Activated CD4-positive, alpha-beta memory T cell treated with anti-CD3 and anti-CD28 coated beads, Interleukin-2, amount 10 ng/mL, durations not matched to agents 7 days and 5 days (primary cell): Measurements from ENCODE around the gene TRPV6. TPM values are rescaled to one million over a fixed set of nuclear protein-coding genes. Genes with fewer than 3 reads are reported as not detected.

Source experiments
- CTCF ChIA-PET: fragments of 350-600 bp; sonication (Branson Sonifier 250); formaldehyde crosslinking; loops from one replicate; lab custom pipeline; 2021; ENCODE audit warnings: antibody characterized with exemption, inconsistent platforms; lab: Charles Lee
- POLR2A ChIA-PET: fragments of 350-600 bp; sonication (Branson Sonifier 250); formaldehyde crosslinking; loops from one replicate; lab custom pipeline; 2021; ENCODE audit warnings: antibody characterized with exemption; lab: Charles Lee
- DNase-seq: peaks from one replicate; pipeline ENCODE4 v3.0.0-alpha.2; 2020
- H3K27ac Mint-ChIP-seq: one replicate; pipeline ENCODE4 v1.8.0; 2021; ENCODE audit warnings: mild to moderate bottlenecking, mixed read lengths
- H3K27me3 Mint-ChIP-seq: one replicate; pipeline ENCODE4 v1.8.0; 2021; ENCODE audit warnings: mixed read lengths
- H3K36me3 Mint-ChIP-seq: one replicate; pipeline ENCODE4 v1.8.0; 2021; ENCODE audit warnings: low read depth, mixed read lengths
- H3K4me1 Mint-ChIP-seq: one replicate; pipeline ENCODE4 v1.8.0; 2021; ENCODE audit warnings: mixed read lengths
- H3K4me3 Mint-ChIP-seq: one replicate; pipeline ENCODE4 v1.8.0; 2021; ENCODE audit warnings: mild to moderate bottlenecking, mixed read lengths
- H3K9me3 Mint-ChIP-seq: one replicate; pipeline ENCODE4 v1.8.0; 2021; ENCODE audit warnings: mixed read lengths
- total RNA-seq, 2 experiments: library from RNA; stranded (reverse); gene quantifications; one replicate each; pipeline ENCODE4 v1.2.3, GENCODE V29; 2021

Gene TRPV6
- total RNA-seq, 2 experiments from 2014 or later, result not detected

DNA sequence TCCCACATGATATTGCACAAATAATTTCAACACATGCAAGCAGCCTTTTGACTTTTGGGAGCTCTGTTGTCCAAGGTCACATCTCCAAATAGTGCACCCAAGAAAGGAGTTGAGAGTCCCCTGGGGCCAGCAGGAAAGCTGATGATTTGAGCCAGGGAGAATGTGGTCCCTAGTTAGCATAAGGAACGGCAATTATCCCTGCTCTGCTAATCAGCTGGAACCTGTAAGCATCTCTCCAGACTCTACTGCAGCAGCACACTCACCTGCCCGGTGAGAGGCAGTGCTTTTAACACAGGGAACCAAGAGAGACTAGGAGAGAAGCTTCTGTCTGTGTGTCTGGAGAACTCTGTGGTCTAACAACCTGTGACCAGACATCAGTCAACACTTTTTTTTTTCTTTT, 31.0 kb upstream of the TRPV6 start:
- Mint-ChIP-seq H3K9me3 (no peaks in the 10 kb centered on the region), H3K27ac (no peak overlapping the region), H3K4me1 (no peaks in the 10 kb centered on the region), H3K27me3 (peaks cover 22% of the 10 kb centered on the region), H3K36me3 (no peaks in the 10 kb centered on the region), H3K4me3 (no peak overlapping the region)
- POLR2A ChIA-PET, result no interaction called here
- CTCF ChIA-PET, result no interaction called here
- no peak for DNase-seq

DNA sequence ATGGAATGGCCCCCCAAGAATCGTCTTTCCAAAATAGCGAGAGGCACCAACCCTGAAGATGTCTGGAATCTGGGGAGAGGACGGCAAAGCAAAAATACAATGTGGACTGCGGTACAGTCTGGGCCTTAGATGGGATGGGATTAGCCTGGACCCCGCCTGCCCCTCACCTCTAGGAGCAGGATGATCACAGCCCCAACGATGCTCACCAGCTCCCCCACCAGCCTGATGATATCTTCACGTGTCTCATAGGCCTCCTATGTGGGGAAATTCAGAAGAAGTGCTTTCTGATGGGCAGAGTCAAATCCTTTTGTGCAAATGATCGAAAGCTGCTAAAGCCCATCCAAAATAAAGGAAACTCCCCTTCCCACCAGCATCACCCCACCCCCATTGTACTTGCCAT, 29.8 kb upstream of the TRPV6 start:
- CTCF ChIA-PET, result no interaction called here
- POLR2A ChIA-PET, result no interaction called here
- Mint-ChIP-seq H3K27ac (no peak overlapping the region), H3K36me3 (no peaks in the 10 kb centered on the region), H3K9me3 (no peaks in the 10 kb centered on the region), H3K4me3 (no peak overlapping the region), H3K27me3 (peaks cover 23% of the 10 kb centered on the region), H3K4me1 (no peaks in the 10 kb centered on the region)
- no peak for DNase-seq

DNA sequence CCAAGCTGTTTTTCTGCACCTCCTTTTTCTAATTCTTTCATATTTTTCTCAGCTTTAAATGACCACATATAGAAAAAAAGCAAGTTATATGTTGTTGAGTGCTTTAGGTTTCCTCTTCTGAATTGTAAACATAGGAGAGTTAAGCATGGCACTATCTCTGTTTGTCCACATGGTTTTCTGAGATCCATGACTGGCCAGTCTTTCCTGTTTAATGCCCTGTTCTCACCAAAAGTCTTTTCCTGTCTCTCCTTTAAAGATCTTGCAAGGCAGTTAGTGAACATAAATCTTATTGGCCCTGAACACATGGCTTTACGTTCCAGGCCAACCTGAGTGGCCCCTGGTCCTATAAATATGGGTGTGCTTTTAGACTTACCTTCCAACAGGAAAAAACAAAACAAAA, 28.6 kb upstream of the TRPV6 start:
- H3K27ac Mint-ChIP-seq, result no peak overlapping the region
- peaks cover 26% of the 10 kb centered on the region for H3K27me3 Mint-ChIP-seq
- H3K4me1 Mint-ChIP-seq, result no peaks in the 10 kb centered on the region
- no peak overlapping the region for H3K4me3 Mint-ChIP-seq
- no peak for DNase-seq
- ChIA-PET POLR2A (no interaction called here), CTCF (no interaction called here)
- no peaks in the 10 kb centered on the region for H3K9me3 Mint-ChIP-seq
- no peaks in the 10 kb centered on the region for H3K36me3 Mint-ChIP-seq

DNA sequence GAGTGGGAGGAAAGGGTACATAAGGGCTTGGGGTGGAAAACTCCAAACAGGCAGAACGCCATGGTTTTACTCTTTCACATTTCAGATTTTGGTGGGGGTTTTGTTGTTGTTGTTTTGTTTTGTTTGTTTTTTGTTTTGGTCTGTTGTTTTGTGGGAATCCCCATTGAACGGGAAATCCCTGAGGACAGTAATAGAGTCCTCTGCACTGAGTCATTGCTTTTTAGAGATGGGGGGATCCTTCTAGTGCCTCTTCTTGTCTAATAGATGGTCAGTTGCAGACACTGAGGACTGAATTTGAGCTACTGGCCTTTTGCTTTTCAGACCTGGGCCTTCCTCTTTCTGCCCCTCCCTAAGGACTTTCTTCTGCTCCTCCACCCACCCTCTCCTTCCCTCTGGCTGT, 28.0 kb upstream of the TRPV6 start:
- DNase-seq, result no peak

DNA sequence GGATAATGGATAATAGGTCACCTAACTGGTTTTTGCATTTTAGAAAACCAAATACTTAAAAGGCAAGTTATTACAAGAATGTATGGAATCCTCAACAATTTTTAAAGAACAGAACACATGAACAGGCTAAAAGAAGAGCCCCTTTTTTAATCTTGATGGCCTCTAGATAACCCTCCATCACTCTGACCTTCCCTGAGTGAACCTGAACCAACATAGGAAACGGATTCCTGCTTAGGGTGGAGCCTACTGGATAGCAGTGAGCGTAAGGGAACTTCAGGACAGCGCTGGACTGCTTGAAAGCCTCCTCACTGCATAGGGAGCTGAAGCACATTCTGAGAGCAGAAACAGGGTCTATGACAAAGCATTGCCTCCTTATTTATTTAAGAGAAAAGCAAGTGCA, 27.5 kb upstream of the TRPV6 start:
- peaks cover 31% of the 10 kb centered on the region for H3K27me3 Mint-ChIP-seq
- H3K27ac Mint-ChIP-seq, result no peak overlapping the region
- H3K36me3 Mint-ChIP-seq, result no peaks in the 10 kb centered on the region
- CTCF ChIA-PET, result no interaction called here
- POLR2A ChIA-PET, result no interaction called here
- DNase-seq, result no peak
- H3K4me3 Mint-ChIP-seq, result no peak overlapping the region
- no peaks in the 10 kb centered on the region for H3K9me3 Mint-ChIP-seq
- H3K4me1 Mint-ChIP-seq, result no peaks in the 10 kb centered on the region

More for the DNA sequence above, 28.0 kb upstream of the TRPV6 start:
- Mint-ChIP-seq H3K4me3 (no peak overlapping the region), H3K4me1 (no peaks in the 10 kb centered on the region), H3K36me3 (no peaks in the 10 kb centered on the region), H3K9me3 (no peaks in the 10 kb centered on the region), H3K27ac (no peak overlapping the region), H3K27me3 (peaks cover 31% of the 10 kb centered on the region)
- CTCF ChIA-PET, result no interaction called here
- POLR2A ChIA-PET, result no interaction called here

DNA sequence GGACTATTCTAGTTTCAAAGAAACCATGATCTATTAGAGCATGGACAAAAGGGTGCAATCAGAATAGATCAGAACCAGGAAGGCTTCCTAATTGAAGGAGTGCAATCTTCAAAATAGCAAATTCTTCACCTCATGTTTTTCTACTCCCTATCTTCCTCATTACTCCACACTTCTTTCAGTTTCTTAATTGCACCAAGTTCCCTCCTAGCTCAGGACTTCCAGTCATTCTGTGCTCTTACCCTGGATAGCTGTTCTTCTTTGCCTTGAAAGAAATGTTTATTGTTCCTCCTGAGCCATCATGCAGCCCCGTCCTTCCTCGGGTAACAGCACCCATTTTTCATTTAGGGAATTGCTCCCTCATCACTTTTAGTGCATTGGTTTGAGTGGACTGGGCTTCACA, 24.9 kb upstream of the TRPV6 start:
- no peaks in the 10 kb centered on the region for H3K36me3 Mint-ChIP-seq
- H3K9me3 Mint-ChIP-seq, result no peaks in the 10 kb centered on the region
- no peak overlapping the region for H3K4me3 Mint-ChIP-seq
- DNase-seq, result no peak
- peaks cover 37% of the 10 kb centered on the region for H3K27me3 Mint-ChIP-seq
- H3K27ac Mint-ChIP-seq, result no peak overlapping the region
- CTCF ChIA-PET, result interaction anchor here (1.3 to 1.6 kb wide), 3 partner anchors 30 to 92 kb away, joined by 3 read pairs; no protein-coding TSS in a partner anchor
- POLR2A ChIA-PET, result no interaction called here
- H3K4me1 Mint-ChIP-seq, result no peaks in the 10 kb centered on the region

DNA sequence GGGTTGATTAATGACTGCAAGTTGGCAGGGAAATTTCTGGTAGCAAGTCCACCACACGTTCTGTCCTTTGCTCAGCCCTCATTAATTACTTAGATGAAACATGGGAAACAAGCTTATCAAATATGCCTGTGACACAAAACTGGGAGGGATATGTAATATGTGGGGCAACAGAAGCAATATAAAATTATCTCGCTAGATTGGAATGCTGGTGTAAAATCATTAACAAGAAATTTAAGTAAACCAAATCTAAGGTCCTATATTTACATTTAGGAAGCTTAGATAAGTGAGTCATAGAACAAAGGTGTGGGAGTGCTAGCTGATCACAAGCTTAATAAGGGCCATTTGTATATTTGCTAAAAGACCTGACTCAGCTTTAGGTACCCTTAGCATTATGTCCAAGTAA, 24.5 kb upstream of the TRPV6 start:
- Mint-ChIP-seq H3K36me3 (no peaks in the 10 kb centered on the region), H3K4me3 (no peak overlapping the region), H3K9me3 (no peaks in the 10 kb centered on the region), H3K4me1 (no peaks in the 10 kb centered on the region), H3K27me3 (peaks cover 37% of the 10 kb centered on the region), H3K27ac (no peak overlapping the region)
- ChIA-PET POLR2A (no interaction called here), CTCF (interaction anchor here (1.3 to 1.6 kb wide), 2 partner anchors 30 to 88 kb away, joined by 3 read pairs; no protein-coding TSS in a partner anchor)
- no peak for DNase-seq

DNA sequence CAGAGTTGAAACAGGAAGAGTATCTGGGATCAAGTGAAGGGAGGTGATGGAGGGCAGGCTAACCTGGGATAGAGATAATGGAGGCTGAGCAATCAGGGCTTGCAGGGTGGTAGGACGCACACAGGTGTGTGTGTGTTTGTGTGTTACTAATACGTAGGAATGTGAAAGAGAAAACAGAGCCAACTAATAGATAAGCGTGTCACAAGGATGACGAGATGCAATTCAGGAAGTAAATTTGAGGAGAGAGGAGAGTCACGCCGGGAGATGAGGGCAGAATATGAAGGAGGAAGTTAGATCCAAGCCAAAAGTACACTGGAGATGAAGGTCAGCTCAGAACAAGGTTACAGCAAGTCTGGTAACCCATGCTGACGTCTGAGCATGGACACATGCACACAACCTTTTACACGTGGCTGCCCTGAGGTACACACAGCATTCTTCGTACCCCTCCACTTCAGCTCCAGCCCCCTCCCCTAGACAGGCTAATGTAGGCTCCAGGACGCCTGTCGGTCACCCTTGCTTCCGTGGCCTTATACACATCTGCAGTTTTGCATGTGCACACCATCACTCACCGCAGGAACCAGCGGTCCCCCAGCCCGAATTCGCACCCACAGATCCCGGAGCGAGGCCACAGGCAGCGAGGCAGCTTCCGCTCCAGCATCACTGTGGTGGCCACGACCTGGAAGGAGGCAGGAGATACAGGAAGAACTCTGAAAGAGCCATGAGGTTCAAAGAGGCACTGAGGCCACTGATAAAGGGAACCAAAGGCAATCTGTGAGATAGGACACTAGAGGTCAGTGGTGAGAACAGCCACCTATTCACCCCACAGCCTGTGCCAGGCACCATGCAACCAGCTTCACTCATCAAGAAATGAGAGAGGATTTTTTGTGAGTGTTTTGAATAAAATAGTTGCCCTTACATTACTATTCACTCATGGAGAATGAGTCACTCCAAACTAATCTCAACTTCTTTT, 23.7 kb upstream of the TRPV6 start:
- Mint-ChIP-seq H3K27ac (no peak overlapping the region), H3K4me1 (no peaks in the 10 kb centered on the region), H3K9me3 (no peaks in the 10 kb centered on the region), H3K27me3 (peaks cover 33% of the 10 kb centered on the region), H3K4me3 (no peak overlapping the region), H3K36me3 (no peaks in the 10 kb centered on the region)
- CTCF ChIA-PET, result interaction anchor here (1.3 to 1.6 kb wide), 2 partner anchors 29 to 89 kb away, joined by 3 read pairs; no protein-coding TSS in a partner anchor
- POLR2A ChIA-PET, result no interaction called here
- DNase-seq, result no peak

DNA sequence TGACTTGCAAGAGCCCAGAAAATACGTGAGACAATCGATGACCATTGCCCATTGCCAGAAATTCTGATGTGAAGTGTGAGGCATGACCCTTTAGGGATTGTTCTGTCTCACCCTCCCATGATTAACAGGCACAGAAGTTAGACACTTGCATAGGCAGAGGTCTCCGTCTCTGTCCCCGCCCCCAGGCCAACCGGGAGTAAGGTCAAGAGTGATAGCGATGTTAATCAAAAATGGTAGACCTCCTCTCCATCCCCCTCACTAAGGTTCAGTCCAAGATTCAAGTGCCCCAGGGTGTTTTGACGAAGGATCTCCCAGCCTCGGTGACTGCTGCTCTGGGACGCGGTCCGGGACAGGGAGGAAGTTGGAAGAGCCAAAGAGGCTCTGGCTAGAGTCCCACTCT, 22.7 kb upstream of the TRPV6 start:
- Mint-ChIP-seq H3K27ac (no peak overlapping the region), H3K27me3 (peaks cover 28% of the 10 kb centered on the region), H3K4me1 (no peaks in the 10 kb centered on the region), H3K9me3 (no peaks in the 10 kb centered on the region), H3K4me3 (no peak overlapping the region), H3K36me3 (no peaks in the 10 kb centered on the region)
- no peak for DNase-seq
- ChIA-PET POLR2A (no interaction called here), CTCF (no interaction called here)

DNA sequence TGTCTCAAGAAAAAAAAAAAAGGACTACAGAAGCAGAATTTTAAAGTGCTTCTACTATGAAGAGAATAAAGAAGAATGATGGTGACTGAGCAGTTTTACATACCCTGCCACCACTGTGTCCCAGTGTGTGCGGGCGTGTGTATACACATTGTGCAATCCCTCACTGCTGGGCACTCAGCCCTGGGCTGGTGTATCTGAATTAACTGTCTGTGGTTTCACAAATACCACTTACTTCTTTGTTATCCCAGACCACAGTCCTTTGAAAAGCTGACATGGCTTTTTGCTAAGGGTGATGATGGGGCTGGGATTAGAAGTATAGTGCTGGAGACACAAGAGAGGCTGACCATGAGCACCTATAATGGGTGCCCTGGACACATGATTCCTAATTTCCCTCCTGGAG, 21.1 kb upstream of the TRPV6 start:
- no peak overlapping the region for H3K27ac Mint-ChIP-seq
- H3K4me1 Mint-ChIP-seq, result no peaks in the 10 kb centered on the region
- H3K4me3 Mint-ChIP-seq, result no peak overlapping the region
- ChIA-PET POLR2A (no interaction called here), CTCF (no interaction called here)
- no peaks in the 10 kb centered on the region for H3K9me3 Mint-ChIP-seq
- H3K27me3 Mint-ChIP-seq, result peaks cover 30% of the 10 kb centered on the region
- no peaks in the 10 kb centered on the region for H3K36me3 Mint-ChIP-seq
- DNase-seq, result no peak

DNA sequence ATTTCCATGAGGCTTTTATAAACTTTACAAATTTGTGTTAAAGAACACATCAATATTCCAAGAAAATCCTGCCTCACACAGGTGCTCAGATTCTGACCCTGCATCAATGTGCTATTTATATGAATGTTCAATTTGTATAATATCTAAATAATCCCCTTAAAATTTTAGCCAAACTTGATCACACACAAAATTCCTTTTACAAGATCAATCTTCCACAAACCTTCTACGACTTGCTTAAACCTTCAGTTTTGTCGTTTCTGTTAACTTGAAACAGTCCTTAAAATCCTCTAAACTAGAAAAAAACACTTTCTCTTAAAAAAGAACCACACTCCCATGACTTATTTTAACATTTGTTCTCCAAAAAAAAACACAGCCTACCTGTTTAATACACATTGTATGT, 20.2 kb upstream of the TRPV6 start:
- DNase-seq, result no peak
- H3K27ac Mint-ChIP-seq, result no peak overlapping the region
- ChIA-PET CTCF (no interaction called here), POLR2A (no interaction called here)
- no peaks in the 10 kb centered on the region for H3K4me1 Mint-ChIP-seq
- no peak overlapping the region for H3K4me3 Mint-ChIP-seq
- H3K9me3 Mint-ChIP-seq, result no peaks in the 10 kb centered on the region
- H3K36me3 Mint-ChIP-seq, result no peaks in the 10 kb centered on the region
- peaks cover 30% of the 10 kb centered on the region for H3K27me3 Mint-ChIP-seq

DNA sequence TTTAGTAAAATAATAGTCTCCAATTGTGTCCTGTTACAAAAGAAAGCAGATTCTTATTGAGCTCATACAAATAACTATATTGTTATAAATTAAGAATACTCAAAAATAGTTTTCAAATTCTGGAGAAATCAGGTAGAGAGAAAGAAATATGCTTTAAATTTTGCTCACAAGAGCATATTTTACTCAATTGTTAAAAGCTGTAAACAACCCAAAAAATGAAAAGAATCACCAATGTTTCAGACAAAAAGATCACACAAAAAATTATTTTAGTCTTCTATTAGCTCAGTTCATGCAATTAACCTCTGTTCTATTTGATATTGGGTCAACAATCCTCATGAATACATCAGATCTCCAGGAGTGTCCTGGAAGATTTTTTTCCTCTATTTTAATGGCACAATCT, 18.6 kb upstream of the TRPV6 start:
- POLR2A ChIA-PET, result no interaction called here
- no peak for DNase-seq
- Mint-ChIP-seq H3K4me3 (no peak overlapping the region), H3K4me1 (no peaks in the 10 kb centered on the region), H3K27me3 (peaks cover 27% of the 10 kb centered on the region), H3K36me3 (no peaks in the 10 kb centered on the region), H3K9me3 (no peaks in the 10 kb centered on the region), H3K27ac (no peak overlapping the region)
- CTCF ChIA-PET, result no interaction called here

DNA sequence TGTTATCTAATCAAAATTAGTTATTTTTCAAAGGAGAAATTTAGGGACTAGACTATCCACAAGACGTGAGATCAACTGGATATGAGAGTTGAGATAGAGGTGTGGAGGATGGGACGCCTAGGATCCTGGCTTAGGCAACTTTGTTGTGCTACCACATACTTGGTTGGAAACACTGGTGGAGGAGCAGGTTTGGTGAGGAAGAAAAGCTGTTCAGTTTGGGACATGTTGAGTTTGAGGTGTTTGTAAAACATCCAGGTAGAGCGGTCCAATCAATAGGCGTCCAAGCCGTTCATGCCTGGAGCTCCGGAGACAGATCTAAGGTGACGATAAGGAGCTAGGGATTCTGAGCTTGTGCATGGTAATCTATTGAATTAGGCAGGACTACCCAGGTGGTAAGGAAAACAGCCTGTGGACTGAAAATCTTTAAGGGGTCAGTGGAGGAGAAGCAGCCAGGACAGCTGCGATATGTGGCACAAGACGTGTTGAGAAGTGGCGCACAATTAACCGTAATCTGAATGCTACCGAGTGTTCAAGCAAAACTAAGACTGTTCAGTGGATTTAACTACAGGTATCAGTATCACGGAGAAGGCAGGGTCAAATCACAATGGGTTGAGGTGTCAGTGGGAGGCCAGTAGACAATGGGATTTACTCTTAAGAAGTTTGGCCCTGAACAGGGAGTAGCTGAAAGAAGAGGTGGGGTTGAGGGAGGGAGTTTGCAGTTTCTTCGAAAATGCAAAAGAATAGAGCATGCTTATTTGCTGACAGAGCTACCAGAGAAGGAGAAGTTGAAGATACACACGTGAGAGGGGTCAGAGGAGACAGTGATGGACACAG, 16.1 kb upstream of the TRPV6 start:
- ChIA-PET POLR2A (no interaction called here), CTCF (interaction anchor here (0.7 to 0.9 kb wide), 2 partner anchors 21 to 774 kb away, joined by 3 read pairs; no protein-coding TSS in a partner anchor)
- no peaks in the 10 kb centered on the region for H3K9me3 Mint-ChIP-seq
- no peak overlapping the region for H3K27ac Mint-ChIP-seq
- H3K4me3 Mint-ChIP-seq, result no peak overlapping the region
- no peak for DNase-seq
- H3K27me3 Mint-ChIP-seq, result peaks cover 20% of the 10 kb centered on the region
- no peaks in the 10 kb centered on the region for H3K36me3 Mint-ChIP-seq
- no peaks in the 10 kb centered on the region for H3K4me1 Mint-ChIP-seq
